Measurements from ENCODE around the gene OSBPL1A.
"Not testable (repeated sequence)": the region's sequence is repeated elsewhere in the genome, so short reads cannot be mapped to it uniquely, and the experiment has no call there.

The OSBPL1A gene

GRCh38 chr18:24397131-24397693, 412 bp downstream of the OSBPL1A start:
- DNase-seq (ENCODE audit: low spot score), result peak; percentile 52

GRCh38 chr18:24396082-24396633, 1.5 kb downstream of the OSBPL1A start:
- DNase-seq (ENCODE audit: low spot score), result no peak

GRCh38 chr18:24395049-24395795, 2.4 kb downstream of the OSBPL1A start:
- DNase-seq (ENCODE audit: low spot score), result no peak

DNA sequence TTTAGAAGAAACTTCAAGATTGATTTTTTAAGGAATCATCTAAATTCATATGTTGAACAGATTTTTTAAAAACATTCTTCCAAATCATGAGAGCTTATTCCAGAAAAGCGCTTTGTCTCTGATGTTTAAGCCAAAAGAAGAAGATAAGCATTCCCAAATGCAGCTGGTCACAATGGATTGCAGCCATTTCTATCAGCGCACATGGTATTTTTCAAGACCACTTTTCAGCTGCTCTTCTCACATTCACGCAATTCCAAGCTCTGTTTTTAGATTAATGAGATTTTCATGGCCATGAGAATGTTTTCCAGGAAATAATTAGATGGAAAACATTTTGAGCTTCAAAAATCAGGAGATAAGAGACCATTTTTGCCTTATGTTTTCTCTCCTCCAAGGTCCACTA, 8.7 kb downstream of the OSBPL1A start:
- no peak for DNase-seq (ENCODE audit: low spot score)

DNA sequence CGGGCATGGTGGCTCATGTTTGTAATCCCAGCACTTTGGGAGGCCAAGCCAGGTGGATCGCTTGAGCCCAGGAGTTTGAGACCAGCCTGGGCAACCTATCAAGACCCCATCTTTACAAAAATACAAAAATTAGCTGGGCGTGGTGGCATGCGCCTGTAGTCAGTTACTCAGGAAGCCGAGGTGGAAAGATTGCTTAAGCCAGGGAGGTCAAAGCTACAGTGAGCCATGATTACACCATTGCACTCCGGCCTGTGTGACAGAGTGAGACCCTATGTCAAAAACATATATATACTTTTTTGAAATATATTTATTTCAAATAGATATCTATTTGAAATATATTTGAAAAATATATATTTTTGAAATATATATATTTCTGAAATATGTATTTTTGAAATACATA, 10.9 kb downstream of the OSBPL1A start:
- DNase-seq (ENCODE audit: low spot score), result no peak

DNA sequence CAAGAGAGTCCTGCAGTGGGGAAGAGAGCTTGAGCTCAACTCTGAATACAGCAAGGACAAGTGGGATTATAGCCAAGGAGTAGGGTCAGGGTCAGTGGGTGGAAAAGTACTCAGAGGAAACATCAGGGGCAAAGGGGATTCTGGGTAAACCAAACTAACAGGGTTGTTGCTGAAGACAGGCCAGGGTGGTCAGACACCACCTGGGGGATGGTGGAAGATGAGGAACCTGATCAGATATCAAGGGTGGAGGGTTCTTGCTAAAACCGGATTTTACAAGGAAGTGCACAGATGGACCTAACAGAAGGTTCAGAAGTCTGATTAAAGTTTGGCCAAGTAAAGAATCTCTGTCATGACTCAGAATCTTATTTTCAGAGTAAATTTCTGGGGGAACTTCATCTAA, 16.5 kb downstream of the OSBPL1A start:
- DNase-seq (ENCODE audit: low spot score), result no peak

DNA sequence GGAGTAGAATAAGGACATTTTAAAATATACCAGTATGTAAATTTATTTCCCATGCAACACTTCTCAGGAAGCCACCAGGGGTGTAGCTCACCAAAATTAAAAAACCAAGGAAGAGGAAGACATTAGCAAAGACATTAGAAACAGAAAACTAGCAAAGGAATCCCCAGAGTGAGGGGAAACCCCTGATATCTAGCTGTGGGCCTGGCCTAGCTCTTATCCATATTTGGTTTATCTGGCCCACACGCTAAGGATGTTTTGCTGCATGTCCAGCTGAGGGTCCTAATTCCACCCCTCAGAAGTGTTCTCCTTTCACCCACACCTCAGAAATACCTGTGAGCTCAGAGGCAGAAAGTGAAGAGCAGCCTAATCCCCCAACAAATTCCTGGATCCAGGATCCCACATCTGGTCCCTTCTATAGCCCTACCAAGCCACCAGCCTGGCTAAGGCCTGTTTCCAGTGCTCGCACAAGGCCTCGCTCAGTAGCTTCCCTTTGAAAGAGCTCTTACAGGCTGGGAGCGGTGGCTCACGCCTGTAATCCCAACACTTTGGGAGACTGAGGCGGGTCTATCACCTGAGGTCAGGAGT, 17.4 kb downstream of the OSBPL1A start:
- no peak for DNase-seq (ENCODE audit: low spot score)

GRCh38 chr18:24378598-24378997, 19.0 kb downstream of the OSBPL1A start:
- no peak for DNase-seq (ENCODE audit: low spot score)

GRCh38 chr18:24376531-24376930, 21.1 kb downstream of the OSBPL1A start:
- DNase-seq (ENCODE audit: low spot score), result not testable (repeated sequence)

DNA sequence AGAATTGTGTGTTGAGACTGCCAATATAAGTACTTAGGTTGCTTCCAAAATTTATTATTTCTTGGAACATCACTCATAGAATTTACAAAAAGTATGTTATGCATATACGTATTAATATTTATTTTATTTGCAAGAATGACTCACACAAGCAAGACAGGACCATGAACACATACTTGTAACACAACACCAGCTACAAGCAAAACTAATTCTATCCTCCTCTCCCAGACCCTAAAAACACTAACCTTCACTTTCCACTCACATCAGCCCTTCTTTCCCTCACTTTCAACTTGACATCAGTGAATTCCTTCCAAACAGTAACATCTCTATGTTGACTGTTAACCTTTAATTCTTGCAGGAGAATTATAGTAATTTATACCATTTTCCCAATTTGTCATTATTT, 24.3 kb downstream of the OSBPL1A start:
- no peak for DNase-seq (ENCODE audit: low spot score)

DNA sequence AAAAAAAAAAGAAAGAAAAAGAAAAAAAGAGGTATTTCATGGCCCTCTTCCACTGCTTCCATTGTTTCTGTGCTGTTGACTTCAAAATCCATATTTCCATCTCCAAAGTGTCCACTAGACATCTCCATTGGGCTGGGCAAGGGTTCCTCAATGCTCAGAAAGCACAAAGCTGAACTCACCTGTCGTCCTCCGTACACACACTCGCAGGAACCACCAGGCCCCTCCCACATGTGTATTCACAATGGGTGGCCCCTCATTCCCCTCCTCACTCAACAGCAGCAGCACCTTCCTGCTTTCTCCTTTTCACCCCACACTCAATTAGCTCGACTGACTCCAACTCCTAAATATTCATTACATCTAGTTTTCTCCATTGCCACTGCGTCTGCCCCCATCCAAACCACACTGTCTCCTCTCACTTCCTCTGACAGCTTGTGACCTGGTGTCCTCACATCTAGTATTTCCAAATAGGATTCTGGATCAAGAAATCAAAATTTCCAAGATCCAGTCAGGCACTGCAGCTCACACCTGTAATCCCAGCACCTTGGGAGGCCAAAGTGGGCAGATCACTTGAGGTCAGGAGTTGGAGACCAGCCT, 25.2 kb downstream of the OSBPL1A start:
- no peak for DNase-seq (ENCODE audit: low spot score)

DNA sequence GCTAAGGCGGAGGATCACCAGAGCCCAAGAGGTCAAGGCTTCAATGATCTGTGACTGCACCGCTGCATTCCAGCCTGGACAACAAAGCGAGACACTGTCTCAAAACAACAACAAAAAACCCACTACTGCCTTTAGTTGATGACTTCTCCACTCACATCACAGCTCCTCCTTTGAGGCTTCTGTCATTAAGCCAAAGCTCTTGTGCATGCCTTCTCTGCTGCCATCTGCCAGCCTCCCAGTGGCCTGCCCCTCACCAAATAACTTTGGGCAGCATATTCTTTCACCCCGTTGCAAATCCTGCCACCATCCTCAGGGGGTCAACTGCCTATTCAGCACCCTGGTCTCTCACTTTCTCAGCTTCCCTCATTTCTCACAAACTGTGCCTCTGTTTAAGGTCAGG, 27.5 kb downstream of the OSBPL1A start:
- DNase-seq (ENCODE audit: low spot score), result no peak

- DNase-seq (ENCODE audit: low spot score), result no peak
Measured at GRCh38 chr18:24369426-24369825, 28.2 kb downstream of the OSBPL1A start.

- no peak for DNase-seq (ENCODE audit: low spot score)
Measured at GRCh38 chr18:24368749-24369148, 28.9 kb downstream of the OSBPL1A start.

DNA sequence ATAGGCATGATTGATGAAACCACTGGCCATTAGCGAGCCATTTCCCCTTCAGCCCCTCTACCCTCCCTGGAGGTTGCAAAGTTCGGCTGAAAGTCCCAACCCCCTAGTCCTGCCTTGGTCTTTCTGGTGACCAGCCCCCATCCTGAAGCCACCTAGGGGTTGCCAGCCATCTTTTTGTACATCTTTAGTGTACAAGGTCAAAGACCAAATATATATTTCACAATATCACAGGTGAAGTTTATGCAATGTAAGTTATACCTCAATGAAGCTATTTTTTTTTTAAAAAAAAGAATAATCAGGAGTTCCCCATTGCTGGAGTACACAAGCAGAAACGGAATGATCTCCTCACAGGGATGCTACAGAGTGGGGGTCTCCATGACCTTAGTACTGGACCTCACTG, 31.3 kb downstream of the OSBPL1A start:
- no peak for DNase-seq (ENCODE audit: low spot score)

DNA sequence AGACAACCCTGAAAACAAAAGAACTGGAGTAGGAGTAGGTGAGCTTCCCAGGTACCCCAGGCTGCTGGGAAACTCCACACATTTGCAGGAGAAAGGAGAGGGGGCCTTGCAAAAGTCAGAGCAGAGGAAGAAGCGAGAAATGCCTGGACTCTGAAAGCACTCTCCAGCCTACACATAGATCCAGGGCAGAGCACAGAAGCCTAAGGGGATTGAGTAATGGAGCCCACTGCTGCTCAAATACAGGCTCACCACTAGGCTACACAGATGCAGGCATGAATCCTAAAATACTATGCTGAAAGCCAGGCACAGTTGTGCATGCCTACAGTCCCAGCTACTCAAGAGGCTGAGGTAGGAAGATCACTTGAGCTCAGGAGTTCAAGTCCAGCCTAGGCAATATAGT, 33.4 kb downstream of the OSBPL1A start:
- DNase-seq (ENCODE audit: low spot score), result no peak

DNA sequence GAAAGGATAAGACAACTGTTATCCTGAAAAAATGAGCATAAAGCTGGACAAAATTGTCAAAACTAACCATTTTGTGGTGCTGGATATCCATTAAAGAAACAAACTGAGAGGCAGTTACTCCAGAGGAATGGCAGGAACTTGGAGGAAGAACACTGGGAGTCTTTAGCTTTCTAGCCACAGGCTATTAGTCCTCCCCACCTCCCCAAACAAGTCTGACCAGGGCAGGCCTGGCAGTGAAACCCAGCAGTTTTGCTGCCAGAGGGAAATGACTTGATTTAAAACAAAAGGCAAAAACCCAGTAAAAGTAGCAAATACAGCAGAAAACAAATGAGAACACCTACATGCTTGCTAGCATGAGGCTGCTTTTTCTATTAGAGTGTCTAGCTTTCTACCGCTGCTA, 34.9 kb downstream of the OSBPL1A start:
- peak; percentile 42 for DNase-seq (ENCODE audit: low spot score)

DNA sequence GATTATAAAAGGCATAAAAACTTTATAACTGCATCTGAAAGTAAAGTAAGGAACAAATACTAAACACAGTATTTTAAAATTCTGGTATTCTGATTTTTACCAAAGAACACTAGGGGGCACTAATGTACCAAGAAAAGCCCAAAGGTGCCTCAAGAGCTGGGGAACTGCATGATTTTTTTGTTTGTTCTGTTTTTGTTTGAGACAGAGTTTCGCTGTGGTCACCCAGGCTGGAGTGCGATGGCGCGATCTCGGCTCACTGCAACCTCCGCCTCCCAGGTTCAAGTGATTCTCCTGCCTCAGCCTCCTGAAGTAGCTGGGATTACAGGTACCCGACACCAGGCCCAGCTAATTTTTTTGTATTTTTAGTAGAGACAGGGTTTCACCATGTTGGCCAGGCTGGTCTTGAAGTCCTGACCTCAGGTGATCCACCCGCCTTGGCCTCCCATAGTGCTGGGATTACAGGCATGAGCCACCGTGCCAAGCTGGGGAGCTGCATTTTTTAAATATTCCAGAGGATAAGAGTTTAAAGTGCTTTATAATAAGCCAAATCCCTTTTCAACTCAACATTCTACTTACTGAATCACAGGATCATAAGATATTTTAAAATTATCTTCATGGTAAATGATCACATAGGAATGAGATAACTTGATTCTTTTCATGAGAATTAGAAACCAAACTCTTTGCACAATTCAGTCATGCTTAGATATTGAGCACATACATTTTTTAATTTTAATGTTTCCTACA, 37.7 kb downstream of the OSBPL1A start:
- peak; percentile 44 for DNase-seq (ENCODE audit: low spot score)

GRCh38 chr18:24354278-24354677, 43.3 kb downstream of the OSBPL1A start:
- DNase-seq (ENCODE audit: low spot score), result no peak

GRCh38 chr18:24346254-24346653, 51.4 kb downstream of the OSBPL1A start:
- no peak for DNase-seq (ENCODE audit: low spot score)

- DNase-seq (ENCODE audit: low spot score), result no peak
Measured at GRCh38 chr18:24344509-24344908, 53.1 kb downstream of the OSBPL1A start.

- DNase-seq (ENCODE audit: low spot score), result no peak
Measured at GRCh38 chr18:24342347-24342746, 55.3 kb downstream of the OSBPL1A start.

Measured in COLO829 (cell line).